ENCODE measurements around the gene ZFYVE16.
A peak's percentile ranks its signal among the peaks of the same experiment; 100 is the strongest.

- TF ChIP-seq EGR1 (IDR thresholded peaks at IDR 0.05; ENCODE audit: low read depth in 2 of 2) = no peak
- no peak for TF ChIP-seq CTCF (IDR thresholded peaks at IDR 0.05; ENCODE audit: low read depth, low read length, missing input control)
- TF ChIP-seq YY1 (IDR thresholded peaks at IDR 0.05) = no peak
- TF ChIP-seq SP1 (IDR thresholded peaks at IDR 0.05) = peak; percentile 50
- no peak for TF ChIP-seq GABPA (IDR thresholded peaks at IDR 0.05 in 1 of 2, conservative IDR thresholded peaks at IDR 0.05 in 1 of 2)
- TF ChIP-seq MAX (IDR thresholded peaks at IDR 0.05) = no peak
- no peak for TF ChIP-seq RAD21 (IDR thresholded peaks at IDR 0.05)
- no peak for TF ChIP-seq REST (IDR thresholded peaks at IDR 0.05)
- TF ChIP-seq ATF3 (IDR thresholded peaks at IDR 0.05) = no peak
- no peak for TF ChIP-seq ZBTB33 (IDR thresholded peaks at IDR 0.05)
These were observed 707 bp upstream of the ZFYVE16 start for GRCh38 chr5:80406980-80407734.

Data from liver (tissue), 3 donors.